Measurements from ENCODE around the gene OSTM1.

OSTM1 gene, protein sequence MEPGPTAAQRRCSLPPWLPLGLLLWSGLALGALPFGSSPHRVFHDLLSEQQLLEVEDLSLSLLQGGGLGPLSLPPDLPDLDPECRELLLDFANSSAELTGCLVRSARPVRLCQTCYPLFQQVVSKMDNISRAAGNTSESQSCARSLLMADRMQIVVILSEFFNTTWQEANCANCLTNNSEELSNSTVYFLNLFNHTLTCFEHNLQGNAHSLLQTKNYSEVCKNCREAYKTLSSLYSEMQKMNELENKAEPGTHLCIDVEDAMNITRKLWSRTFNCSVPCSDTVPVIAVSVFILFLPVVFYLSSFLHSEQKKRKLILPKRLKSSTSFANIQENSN

DNA sequence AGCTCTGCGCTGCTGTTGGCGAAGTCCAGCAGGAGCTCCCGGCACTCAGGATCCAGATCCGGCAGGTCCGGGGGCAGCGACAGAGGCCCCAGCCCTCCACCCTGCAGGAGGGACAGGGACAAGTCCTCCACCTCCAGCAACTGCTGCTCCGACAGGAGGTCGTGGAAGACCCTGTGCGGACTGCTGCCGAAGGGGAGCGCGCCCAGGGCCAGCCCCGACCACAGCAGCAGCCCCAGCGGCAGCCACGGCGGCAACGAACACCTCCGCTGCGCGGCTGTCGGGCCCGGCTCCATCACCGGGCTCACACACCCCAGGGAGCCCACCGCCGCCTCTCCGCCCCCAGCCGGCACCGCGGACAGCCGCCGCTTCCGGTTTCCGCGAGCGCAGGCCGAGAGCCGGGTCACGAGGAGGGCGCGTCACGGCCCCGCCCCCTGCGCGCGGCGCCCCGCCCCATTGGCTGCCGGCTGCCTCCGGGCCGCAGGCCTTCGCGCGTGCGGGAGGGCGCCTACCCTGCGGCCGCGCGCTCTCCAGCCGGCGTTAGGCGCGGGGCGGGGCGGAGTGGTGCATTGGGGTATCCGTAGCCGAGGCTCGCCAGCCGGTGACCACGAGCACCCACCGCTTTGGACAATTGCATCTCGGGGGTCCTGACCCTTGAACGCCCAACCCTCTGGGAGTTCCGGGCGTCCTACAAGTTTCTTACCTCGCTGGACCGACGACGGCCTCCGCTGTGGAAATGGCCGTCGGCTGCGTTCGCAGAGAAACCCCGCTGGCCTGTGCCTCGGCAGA lies at the start of gene OSTM1:
Gene OSTM1 (minus strand): TSS at position 383 of the 786 bp plus-strand sequence. CDS start 90 bp downstream, at position 293.
- peak; percentile 75 to 93 for DNase-seq (ENCODE audit: low read depth in 2 of 2)

DNA sequence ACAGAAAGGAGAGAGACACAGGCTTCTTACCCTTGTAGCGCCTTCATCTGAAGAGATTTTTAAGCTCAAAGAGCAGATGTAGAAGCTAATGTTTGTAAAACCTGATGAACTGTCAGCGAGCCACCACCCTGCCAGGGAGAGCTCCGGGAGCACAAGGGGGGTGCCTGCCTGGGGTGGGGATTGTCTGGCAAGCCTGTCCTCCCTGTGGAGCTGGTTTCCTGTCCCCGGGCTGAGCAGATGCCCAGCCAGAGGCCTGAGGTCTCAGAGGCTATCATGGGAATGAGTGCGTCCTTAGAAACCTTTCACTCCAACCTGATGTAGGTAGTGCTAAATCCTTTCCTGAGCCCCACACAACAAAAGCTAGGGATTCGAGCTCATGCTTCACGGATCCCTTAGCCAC lies 49.4 kb upstream of the OSTM1 start:
- DNase-seq (ENCODE audit: low read depth in 2 of 2), result no peak

DNA sequence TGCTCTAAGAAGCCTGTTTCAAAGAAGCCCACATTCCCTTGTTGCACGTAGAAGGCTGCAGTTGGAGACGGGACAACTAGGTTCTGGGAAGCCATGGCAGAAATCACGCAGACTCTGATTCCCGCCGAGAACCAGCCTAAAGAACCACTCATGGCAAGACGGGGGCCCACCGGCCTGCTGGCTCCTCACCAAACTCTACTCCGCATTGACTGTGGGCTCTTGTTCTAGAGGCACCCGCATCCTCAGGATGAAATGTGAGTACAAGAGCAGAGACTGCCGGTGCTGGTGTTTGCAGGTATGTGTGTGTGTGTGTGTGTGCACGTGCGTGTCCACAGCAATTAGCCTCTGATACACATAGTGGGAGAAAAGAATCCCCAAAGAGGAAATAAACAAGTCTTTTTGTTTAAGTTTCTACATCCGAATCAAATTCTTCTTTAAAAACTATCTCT lies 49.0 kb upstream of the OSTM1 start:
- no peak for DNase-seq (ENCODE audit: low read depth in 2 of 2)

DNA sequence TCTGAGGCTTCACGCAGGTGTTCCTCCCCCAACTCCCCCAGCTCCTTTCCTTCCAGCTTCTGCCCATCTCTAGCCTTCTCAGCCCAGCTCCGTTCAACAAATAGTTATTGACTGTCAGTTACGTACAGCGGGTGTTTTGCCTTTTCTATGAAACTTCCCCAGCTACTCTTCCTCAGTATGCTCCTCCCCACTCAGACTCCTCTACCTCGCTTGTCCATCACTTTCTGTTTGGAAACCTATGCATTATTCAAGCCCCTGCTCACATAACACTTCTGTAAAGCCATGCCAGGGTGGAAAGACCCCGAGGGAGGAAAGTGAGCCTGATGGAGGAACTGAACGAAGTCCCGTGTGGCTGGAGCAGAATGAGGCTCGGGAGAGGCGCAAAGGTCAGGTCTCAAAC lies 47.1 kb upstream of the OSTM1 start:
- DNase-seq (ENCODE audit: low read depth in 2 of 2), result no peak

DNA sequence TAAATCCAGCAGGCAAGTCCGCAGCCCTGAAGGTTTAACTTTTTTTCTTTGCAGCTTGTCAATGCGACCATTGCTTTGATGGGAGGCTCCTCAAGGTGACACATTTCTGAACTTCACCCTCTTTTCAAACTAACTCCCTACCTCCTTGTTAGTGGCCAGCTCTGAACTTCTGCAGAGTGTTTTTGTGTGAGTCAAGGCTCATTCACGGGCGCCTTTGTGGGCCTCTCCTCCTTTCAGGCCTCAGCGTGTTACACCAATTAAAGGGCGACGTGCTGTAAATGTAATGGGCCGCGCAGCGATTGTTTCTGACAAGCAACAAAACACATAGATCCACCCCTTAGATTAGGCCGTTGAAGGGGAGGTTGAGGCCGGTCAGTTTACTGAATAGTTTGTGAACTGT lies 45.8 kb upstream of the OSTM1 start:
- no peak for DNase-seq (ENCODE audit: low read depth in 2 of 2)

DNA sequence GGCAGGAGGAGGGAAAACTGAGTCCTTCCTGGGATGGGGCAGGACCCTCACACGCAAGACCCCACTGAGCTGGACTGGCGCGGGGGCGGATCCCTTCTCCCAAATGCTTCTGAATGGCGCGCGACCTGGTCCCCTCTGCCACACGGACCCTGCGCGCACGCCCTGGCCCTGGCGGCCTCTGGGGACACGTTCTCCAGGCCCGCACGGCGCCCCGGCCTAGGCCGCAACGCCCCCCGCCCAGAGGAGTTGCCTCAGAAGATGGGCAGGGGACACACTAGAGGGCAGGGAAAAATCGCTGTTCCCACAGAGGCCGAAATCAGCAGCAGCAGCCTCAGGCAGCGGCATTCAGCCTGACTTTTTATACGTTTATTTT lies 45.2 kb upstream of the OSTM1 start:
- no peak for DNase-seq (ENCODE audit: low read depth in 2 of 2)

DNA sequence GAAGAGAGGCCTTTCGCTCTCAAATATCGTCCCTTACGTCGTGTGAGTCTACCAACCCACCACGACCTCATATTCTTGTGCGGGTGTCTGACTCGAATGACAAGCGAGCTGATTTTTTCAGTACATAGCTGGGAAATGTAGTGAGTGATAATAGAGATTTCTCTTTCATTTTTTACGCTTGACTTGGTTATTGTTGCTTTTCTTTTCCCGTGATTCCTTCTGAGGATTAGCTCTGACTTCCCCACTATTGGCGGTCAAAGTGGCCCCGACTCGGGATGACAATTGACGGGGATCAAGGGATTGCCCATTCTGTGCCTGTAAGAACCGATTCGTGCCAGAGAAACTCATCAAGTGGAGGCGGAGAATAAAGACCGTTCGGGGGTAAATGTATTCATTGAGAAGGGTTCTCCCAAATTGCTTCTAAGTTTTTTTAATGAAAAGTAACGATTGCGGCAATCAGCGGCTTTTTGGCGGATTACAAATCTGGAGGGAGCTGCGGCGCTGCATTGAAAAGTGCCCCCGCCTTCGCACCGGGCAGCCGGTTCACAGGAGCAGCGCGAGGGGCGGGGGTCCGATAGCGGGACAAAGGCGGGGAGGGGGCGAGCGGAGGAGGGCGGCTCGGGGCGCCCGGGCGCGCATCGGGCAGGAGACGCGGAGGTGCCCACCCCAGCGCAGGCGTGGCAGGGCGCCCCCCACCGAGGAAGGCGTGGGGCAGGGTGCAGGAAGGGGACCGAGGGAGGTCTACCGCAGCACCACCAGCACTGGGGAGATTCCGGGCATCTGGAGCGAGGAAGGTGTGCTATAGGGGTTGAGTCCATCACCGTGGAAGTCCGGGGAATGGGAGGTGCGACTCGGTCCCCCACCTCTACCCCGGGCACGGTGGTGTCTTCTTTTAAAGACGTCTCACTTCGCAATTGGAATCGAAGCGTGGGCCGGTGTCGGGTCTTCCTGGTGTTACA lies 44.5 kb upstream of the OSTM1 start:
- no peak for DNase-seq (ENCODE audit: low read depth in 2 of 2)

DNA sequence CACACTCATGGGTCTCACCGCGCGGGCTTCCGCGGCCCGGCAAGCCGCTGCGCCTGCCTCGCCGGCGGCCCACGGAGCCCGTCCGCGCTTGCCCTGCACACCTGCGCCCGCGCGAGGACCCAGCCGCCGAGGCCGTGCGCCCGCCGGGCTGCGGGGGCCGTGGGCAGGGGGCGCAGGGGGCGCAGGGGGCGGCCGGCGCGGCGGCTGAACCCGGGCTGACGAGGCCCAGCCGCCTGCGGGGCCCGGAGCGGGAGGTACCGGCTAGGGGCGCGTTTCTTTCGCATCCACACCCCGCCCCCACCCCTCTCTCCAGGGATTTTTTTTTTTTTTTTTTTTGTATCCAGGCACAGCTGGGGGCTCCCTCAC lies 43.8 kb upstream of the OSTM1 start:
- DNase-seq (ENCODE audit: low read depth in 2 of 2), result no peak

DNA sequence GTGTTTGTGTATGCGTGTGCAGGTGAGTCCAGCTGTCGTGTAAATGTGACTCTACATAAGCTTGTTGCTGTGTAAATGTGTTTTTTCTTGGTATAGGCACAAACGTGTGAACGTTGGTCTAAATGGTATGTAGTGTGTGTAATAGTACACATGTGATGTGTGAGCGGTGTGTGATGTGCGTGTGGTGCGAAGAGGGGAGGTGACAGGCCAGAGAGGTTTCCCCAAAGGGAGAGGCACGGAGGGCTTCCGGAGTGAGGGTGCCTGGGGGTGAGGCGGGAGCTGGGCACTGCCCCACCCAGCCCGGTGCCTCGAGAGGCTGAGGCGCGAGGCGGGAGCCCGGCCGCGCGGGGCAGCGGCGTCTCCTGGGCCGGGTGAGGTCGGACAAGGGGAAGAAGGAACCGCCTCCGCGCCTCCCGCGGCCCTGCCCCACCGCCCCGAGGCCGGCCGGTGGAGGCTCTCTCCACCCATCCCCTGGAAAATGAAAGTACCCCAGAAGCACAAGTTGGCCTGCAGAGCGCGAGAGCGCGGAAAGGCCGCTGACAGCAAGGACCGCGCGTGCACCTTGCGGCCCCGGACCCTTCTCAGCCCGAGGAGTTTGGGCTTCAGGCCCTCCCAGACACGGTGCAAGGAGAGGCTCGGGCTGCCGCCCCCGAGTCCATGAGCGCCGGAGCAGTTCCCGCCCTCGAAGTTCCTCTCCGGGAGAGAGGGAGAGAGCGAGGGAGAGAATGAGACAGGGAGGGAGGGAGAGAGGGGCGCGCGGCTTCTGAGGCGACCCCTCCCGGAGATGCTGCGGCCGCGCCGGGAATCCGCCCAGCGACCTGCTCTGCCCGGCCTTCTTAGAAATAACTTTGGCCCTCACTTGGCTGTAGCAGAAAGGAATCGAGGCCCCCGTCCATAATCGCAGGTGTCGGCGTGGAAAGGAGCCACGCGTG lies 43.2 kb upstream of the OSTM1 start:
- DNase-seq (ENCODE audit: low read depth in 2 of 2), result no peak

DNA sequence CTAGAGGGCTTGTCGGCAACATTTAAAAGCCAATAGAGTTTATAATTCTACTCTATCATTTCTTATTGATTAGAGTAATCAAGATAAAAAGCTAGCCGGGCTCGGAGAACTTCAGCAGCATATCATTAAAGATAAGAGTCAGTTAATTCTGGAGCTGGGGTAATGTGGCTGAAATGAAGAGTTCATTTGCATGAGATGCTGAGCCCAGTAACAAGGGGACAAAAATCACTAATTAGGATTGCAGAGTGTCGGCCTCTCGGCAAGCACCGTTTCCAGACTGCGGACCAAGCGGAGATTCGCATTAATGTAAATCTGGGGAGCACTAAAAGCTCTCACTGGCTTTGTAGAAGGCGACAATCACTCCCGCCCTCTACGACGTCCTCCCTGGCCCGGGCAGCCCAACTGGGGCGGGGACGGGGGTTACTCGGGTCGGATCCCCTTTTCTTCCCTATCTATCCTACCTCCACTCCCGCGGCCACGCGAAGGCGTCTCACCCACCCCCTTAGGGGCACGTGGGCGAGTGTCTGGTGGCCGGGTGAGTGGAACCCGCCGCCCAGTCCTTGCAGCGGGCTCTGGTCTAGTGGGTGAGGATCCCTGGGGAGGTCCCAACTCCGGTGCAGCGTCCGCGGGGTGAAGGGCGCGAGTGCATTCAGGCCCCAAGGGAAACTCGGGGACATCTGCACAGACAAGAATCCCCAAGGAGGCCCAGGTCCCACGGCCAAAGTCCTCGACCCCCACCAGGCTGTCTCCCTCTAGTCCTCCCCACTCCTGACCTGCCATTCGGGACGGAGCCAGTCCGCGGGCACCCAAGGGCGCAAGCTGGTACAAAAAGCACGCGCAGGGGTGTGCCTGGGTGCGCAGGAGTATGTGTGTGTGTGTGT lies 42.2 kb upstream of the OSTM1 start:
- DNase-seq (ENCODE audit: low read depth in 2 of 2), result no peak

DNA sequence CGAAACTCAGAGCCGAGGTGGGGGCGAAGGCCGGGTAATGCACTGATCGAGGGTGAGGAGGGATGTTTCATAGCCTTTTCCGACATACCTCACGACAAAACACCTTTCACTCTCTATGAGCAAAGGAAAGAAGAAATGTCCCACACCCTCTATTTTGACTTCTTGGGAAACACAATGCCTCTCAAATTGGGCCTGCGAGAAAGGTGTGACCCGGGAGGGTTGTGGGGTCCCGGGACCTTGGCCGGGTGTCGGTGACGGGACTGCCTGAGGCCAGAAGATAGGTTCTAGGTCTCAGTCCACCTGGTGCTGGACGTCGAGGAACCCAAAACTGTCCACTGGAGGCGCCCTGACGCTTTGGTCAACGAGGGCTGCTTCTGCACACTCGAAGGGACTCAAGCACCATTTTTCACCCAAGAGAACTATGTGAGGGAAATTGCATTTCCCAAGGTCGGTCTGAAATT lies 41.1 kb upstream of the OSTM1 start:
- no peak for DNase-seq (ENCODE audit: low read depth in 2 of 2)

DNA sequence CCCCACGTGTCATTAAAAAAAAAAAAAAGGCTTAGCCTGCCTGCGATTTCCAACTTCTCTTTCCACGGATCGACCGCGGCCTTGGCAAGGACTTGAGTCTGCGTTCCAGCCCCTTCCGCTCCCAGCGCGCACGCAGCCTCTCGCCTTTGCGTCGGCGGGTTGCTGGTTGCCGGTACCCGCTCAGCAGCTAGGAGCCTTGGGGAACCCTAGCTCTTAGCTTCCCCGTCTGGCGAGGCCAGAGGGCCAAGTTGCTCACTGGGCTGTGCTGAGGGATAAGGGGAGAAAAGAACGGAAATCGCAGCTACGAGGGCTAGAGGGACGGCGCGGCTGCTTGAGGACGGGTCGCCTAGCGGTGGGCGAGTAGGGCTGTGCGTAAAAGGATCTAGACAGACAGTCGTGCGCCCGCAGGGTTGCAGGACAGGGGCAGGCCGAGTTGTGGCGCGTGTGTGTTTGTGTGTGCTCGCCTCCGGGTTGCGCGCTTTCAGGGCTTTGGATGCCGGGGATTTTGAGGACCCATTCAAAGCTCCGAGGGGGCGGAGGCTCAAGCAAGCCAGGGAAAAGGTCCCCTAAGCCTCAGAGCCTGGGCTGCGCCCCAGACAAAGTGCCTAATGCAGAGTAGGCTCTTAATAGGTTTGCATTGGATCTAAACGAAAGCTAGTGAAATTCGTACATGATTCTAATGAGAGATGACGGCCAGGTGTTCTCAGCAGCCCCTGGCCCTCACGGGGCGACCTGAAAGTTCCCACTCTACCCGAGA lies 40.5 kb upstream of the OSTM1 start:
- DNase-seq (ENCODE audit: low read depth in 2 of 2), result no peak

DNA sequence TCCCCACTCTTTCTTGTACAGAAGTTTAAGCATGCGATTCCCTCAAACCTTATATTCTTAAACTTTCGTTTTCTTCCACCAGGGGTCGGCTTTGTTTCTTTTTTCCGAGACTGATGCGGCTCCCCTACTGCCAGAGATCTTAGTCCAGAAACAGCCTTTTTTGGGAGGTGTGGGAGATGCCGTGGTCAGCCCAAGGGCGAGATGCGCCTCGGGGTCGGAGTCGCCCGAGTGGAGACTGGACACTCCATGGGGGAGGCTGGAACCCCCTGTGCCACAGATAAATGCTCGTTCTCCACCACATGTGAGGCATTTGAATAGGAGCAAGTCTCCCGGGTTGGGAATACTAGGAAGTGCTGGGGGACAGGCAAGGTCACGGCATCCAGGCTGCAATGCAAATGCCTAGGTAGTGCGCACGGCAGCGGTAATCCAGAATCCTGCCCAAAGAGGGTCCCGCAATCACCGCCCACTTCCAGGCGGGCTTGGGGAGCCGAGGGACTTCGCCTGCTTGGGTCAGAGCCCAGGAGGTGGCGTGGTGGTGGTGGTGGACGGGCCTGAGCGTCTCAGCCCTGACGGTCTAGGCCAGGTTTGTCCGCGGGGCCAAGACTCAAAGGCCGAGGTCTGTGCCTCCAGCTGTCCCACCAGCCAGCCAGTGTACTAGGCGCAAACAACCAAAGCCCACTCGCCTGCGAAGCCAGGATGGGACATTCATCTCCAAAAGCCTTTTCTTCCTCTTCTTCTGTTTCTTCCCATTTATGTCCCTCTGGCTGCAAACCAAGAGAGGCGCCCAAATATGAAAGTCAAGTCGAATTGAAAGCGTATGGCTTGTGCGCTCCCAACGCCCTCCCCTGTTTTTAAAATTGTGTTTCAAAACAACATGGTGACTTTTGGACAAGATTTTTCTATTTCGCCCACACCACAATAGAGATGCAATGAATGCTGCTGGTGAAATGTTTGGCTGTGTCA lies 39.3 kb upstream of the OSTM1 start:
- no peak for DNase-seq (ENCODE audit: low read depth in 2 of 2)

DNA sequence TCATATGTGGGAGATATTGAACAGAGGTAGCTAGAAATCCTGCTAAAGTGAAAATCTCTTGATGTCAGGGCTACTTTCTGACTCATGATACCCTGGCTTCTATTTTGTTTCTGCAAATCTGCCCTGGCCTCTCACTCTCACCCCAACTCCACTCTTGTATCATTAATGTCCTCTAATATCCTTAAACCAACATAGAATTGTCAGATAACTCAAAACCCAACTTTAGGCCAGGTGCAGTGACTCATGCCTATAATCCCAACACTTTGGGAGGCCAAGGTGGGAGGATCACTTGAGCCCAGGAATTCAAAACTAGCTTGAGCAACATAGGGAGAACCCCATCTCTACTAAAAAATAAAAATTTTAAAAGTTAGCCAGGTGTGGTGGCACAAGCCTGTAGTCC lies 33.8 kb upstream of the OSTM1 start:
- no peak for DNase-seq (ENCODE audit: low read depth in 2 of 2)

DNA sequence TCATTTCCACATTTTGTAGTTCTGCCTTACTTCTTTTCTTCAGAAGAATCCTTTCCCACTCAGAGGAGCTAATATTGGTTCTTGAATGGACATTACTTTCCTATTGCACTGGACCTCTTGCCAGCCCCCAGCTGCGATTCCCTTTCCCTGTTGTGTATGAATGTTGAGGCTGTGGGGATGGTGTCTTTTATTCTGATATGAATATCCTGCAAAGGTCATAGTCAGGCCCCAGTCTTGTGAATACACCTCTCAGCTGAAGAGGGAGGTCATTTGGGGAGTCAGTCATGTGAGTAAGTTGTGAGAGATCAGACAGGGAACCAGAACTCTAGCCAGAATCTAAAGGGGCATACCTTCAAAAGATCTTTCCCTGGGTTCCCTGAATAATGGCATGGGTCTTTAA lies 32.6 kb upstream of the OSTM1 start:
- no peak for DNase-seq (ENCODE audit: low read depth in 2 of 2)

DNA sequence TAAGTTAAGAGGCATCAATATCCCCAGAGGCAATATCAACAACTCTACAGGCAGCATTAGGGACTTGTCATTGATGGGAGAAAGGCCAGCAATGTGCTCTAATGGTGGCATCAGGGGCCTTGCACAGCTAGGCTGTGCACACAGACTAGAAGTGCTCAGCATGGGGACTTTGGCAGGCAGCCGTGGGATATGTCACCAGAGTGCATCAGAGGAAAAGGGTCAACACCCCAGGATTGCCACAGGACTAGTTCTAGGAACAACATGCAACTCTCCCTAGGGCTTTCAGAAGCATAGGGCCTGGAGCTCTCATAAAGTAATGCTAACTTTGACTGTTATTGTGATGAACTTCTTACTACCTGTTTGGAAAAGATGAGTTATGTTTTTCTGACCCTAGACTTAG lies 32.2 kb upstream of the OSTM1 start:
- DNase-seq (ENCODE audit: low read depth in 2 of 2), result no peak

DNA sequence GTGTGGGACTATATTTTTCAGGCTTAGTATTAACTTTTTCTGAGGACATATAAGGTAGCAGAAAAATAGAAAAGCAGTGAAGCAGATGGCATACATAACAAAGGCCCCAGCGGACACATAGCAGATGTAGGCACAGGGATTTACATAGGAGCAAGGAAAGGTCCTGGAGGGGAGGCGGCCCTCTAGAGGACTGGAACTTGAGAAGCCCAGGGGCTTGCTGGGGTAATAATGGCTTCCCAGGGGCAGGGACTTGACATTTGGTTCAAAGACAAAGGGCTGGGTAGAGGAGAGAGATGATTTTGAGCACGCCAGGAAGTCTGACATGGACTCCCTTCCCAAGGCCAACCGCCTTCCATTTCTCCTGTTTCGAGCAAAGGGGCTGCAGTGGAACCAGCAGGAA lies 31.7 kb upstream of the OSTM1 start:
- no peak for DNase-seq (ENCODE audit: low read depth in 2 of 2)

DNA sequence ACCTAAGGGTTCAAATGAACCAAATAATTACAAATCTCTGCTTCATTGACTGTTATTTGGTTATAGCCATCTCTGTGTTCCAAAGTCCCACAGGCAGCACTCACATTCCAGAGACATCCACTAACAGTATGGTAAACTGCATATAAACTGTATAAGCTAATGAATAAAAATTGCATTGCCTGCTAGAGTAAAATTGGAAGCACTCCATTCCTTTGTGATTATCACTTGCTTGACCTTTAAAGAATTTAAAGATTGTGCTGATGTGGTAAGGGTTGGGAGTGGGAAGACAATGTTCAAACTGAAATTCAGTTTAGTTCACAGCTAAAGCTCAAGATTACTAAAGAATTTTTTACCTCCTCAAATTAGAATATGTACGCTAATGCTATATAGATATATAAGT lies 31.0 kb upstream of the OSTM1 start:
- no peak for DNase-seq (ENCODE audit: low read depth in 2 of 2)

Data from stimulated activated CD8-positive, alpha-beta memory T cell treated with anti-CD3 and anti-CD28 coated beads, Interleukin-7, amount 100 ng/mL, for 4 hours (primary cell).